ENCODE results near the gene SUGP2.

SUGP2 gene

DNA sequence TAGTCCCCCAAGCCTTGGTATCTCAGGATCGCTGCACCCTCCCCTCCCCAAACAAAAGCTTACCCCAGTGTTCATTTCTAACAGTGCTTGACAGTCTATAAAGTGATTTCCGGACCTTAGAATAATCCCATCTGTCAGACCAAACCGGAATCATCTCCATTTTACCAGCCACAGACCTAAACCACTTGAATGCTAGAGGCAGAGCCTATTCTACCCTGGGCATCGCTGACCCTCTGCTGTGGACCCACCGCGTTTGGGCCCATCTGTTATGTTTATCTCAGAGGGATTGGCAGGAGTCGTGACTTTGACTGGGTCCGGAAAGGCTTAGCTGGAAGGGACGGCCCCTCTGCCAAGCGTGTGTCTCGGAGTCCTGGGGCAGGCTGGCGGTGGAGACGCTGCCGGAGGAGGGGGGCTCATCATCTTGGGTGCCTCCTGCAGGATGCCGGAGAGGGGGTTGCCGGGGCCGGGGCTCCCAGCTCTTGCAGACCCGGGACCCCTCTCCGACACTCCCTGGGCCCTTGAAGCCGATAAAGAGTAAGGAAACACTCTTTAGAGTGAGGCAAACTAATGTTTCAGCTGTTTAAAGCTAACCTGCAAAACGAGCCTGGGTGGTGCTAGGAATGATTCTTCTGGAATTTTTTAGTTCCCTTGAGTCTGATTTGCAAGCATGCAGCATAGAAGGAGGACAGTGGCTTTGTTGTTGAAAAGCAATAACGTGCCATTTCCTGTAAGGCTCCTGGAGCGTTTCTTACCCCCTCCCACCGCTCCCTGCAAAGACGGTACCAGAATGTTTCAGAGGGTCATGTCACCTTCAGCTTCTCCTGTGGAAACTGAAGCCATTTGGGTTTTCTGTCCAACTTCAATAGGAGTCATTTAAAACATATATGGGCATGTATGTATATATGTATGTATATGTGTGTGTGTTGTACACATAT is 31.8 kb upstream of the SUGP2 start:
- Histone ChIP-seq H3K4me3 (ENCODE audit: low read length) (peak overlapping the region; percentile 77), H3K9ac (ENCODE audit: low read length) (peak overlapping the region; percentile 36), H3K27me3 (ENCODE audit: control insufficient read depth, insufficient read depth, low read length) (no peaks in the 10 kb centered on the region), H3K36me3 (ENCODE audit: control insufficient read depth, insufficient read depth, low read length) (no peaks in the 10 kb centered on the region), H3K4me1 (ENCODE audit: control insufficient read depth, insufficient read depth, low read length) (peaks cover 27% of the 10 kb centered on the region), H3K9me3 (ENCODE audit: control insufficient read depth, low read length) (no peaks in the 10 kb centered on the region)

GRCh38 chr19:19064098-19064722 is 30.9 kb upstream of the SUGP2 start:
- no peaks in the 10 kb centered on the region for H3K36me3 ChIP-seq (ENCODE audit: control insufficient read depth, insufficient read depth, low read length)
- peak overlapping the region; percentile 36 for H3K9ac ChIP-seq (ENCODE audit: low read length)
- H3K4me1 ChIP-seq (ENCODE audit: control insufficient read depth, insufficient read depth, low read length), result peaks cover 27% of the 10 kb centered on the region
- peak overlapping the region; percentile 77 for H3K4me3 ChIP-seq (ENCODE audit: low read length)
- H3K9me3 ChIP-seq (ENCODE audit: control insufficient read depth, low read length), result no peaks in the 10 kb centered on the region
- no peaks in the 10 kb centered on the region for H3K27me3 ChIP-seq (ENCODE audit: control insufficient read depth, insufficient read depth, low read length)

DNA sequence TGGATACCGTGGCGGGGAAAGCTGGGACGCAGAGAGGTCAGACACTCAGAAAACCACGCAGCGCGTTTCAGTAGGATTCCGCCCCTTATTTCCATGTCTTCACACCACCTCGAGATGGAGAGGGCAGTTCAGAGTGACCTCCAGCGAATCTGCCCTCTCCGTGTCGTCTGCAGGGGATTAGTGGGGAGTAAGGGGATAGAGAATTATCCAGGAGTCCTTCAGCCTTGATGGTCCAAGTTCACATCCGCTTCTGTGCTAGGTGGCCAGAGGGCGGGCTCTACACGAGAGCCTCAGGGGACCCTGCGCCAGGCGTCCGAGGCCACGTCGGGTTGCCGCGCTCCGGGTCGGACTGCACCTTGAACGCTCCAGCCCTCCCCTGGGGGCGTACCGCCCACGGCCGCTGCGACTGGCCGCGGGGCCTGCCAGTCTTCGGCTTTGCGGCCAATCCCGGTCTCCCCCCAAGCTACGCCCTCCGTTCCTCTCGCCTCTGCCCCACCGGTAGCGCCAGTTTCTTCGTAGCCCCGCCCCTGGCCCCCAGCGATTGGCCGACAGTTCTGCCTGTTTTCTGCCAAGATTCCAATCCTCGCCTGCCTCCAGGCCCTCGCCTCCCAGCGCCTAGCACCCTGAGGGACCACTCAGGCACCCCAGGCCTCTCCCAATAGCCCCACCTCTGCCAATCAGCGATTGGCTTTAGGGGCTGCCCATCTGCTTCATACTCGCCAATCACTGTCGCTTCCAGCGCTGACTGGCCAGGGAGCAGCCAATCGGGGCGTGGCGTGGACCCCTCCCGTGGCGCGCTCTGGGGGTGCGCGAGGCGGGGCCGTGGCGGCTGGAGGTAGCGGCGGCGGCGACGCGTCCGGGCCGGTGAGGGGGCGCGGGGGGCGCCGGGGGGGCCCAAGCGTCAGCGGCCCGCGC is 30.1 kb upstream of the SUGP2 start, which contains the start of gene SLC25A42:
SLC25A42 (plus strand) TSS at position 812 of the 915 bp plus-strand sequence. CDS start 32,131 bp downstream, outside the sequence.
- Histone ChIP-seq H3K9me3 (ENCODE audit: control insufficient read depth, low read length) (no peaks in the 10 kb centered on the region), H3K36me3 (ENCODE audit: control insufficient read depth, insufficient read depth, low read length) (no peaks in the 10 kb centered on the region), H3K27me3 (ENCODE audit: control insufficient read depth, insufficient read depth, low read length) (no peaks in the 10 kb centered on the region), H3K4me1 (ENCODE audit: control insufficient read depth, insufficient read depth, low read length) (peaks cover 27% of the 10 kb centered on the region), H3K4me3 (ENCODE audit: low read length) (peak within 1 kb of the TSS; percentile 77), H3K9ac (ENCODE audit: low read length) (peak within 1 kb of the TSS; percentile 36)

DNA sequence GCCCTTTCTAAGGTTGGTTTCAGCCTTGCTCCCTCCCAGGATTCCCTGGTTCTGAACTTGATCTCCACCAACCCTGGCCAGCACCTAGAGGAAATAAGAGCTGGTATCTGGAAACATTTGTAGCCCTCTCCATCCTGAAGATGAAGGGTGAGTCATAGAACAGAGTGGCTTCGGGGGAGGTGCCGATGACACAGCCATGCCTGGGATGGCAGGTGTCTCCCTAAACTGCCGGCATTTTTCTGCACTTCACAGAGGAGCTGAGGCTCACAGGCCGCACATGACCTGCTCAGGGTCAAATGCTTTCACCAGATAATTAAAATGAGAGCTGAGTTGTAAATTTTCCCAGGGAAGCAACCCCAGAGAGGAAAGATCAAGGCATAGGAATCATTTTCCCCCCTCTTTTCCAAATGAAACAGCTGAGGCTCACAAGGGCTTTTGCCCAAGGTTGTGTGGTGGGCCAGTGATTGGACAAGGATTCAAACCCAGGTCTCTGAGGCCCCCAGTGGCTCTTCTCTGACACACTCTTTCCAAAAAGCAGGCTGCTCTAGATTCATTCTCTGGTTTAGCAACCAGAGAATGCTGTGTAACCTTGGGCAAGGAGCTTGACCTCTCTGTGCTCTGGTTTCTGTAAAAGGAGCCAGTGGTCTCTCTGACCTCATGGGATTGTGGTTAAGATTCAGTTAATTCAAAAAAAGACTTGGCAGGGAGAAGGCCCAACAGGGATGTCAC is 29.3 kb upstream of the SUGP2 start:
- no peak overlapping the region for H3K4me3 ChIP-seq (ENCODE audit: low read length)
- peaks cover 27% of the 10 kb centered on the region for H3K4me1 ChIP-seq (ENCODE audit: control insufficient read depth, insufficient read depth, low read length)
- H3K27me3 ChIP-seq (ENCODE audit: control insufficient read depth, insufficient read depth, low read length), result no peaks in the 10 kb centered on the region
- H3K9me3 ChIP-seq (ENCODE audit: control insufficient read depth, low read length), result no peaks in the 10 kb centered on the region
- H3K36me3 ChIP-seq (ENCODE audit: control insufficient read depth, insufficient read depth, low read length), result no peaks in the 10 kb centered on the region
- peak overlapping the region; percentile 16 for H3K9ac ChIP-seq (ENCODE audit: low read length)

GRCh38 chr19:19061506-19061905 is 28.2 kb upstream of the SUGP2 start:
- Histone ChIP-seq H3K27me3 (ENCODE audit: control insufficient read depth, insufficient read depth, low read length) (no peaks in the 10 kb centered on the region), H3K36me3 (ENCODE audit: control insufficient read depth, insufficient read depth, low read length) (peaks cover 5% of the 10 kb centered on the region), H3K4me1 (ENCODE audit: control insufficient read depth, insufficient read depth, low read length) (peaks cover 27% of the 10 kb centered on the region), H3K4me3 (ENCODE audit: low read length) (no peak overlapping the region), H3K9me3 (ENCODE audit: control insufficient read depth, low read length) (no peaks in the 10 kb centered on the region), H3K9ac (ENCODE audit: low read length) (peak overlapping the region; percentile 6)

GRCh38 chr19:19059837-19060611 is 26.7 kb upstream of the SUGP2 start:
- H3K4me3 ChIP-seq (ENCODE audit: low read length), result no peak overlapping the region
- H3K4me1 ChIP-seq (ENCODE audit: control insufficient read depth, insufficient read depth, low read length), result peaks cover 23% of the 10 kb centered on the region
- H3K9me3 ChIP-seq (ENCODE audit: control insufficient read depth, low read length), result no peaks in the 10 kb centered on the region
- no peak overlapping the region for H3K9ac ChIP-seq (ENCODE audit: low read length)
- no peaks in the 10 kb centered on the region for H3K27me3 ChIP-seq (ENCODE audit: control insufficient read depth, insufficient read depth, low read length)
- H3K36me3 ChIP-seq (ENCODE audit: control insufficient read depth, insufficient read depth, low read length), result peaks cover 11% of the 10 kb centered on the region

- H3K9ac ChIP-seq (ENCODE audit: low read length), result no peak overlapping the region
- H3K4me1 ChIP-seq (ENCODE audit: control insufficient read depth, insufficient read depth, low read length), result peaks cover 15% of the 10 kb centered on the region
- H3K36me3 ChIP-seq (ENCODE audit: control insufficient read depth, insufficient read depth, low read length), result peaks cover 18% of the 10 kb centered on the region
- H3K27me3 ChIP-seq (ENCODE audit: control insufficient read depth, insufficient read depth, low read length), result no peaks in the 10 kb centered on the region
- H3K9me3 ChIP-seq (ENCODE audit: control insufficient read depth, low read length), result no peaks in the 10 kb centered on the region
- no peak overlapping the region for H3K4me3 ChIP-seq (ENCODE audit: low read length)
Measured at GRCh38 chr19:19059018-19059836, 25.9 kb upstream of the SUGP2 start.

DNA sequence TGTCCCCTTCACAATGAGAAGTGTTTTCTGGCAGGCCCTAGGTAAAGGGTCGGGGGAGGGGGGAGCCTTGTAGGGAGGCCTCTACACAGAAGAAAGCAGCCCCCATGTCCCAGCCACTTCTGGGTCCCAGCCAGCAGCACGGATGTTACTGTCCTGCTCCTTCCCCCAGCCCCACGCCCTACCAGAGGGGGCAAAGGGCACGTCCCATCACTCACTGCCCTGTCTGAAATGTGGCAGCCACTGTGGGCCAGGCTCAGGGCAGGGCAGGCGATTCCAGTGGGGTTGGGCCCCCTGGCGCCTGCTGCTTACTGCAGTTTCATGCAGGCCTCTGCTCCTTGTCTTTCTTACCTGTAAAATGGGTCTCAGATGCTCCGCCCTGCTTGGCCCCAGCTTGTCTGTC is 24.4 kb upstream of the SUGP2 start:
- no peak overlapping the region for H3K9ac ChIP-seq (ENCODE audit: low read length)
- H3K9me3 ChIP-seq (ENCODE audit: control insufficient read depth, low read length), result no peaks in the 10 kb centered on the region
- H3K4me1 ChIP-seq (ENCODE audit: control insufficient read depth, insufficient read depth, low read length), result peaks cover 9% of the 10 kb centered on the region
- no peak overlapping the region for H3K4me3 ChIP-seq (ENCODE audit: low read length)
- no peaks in the 10 kb centered on the region for H3K27me3 ChIP-seq (ENCODE audit: control insufficient read depth, insufficient read depth, low read length)
- peaks cover 18% of the 10 kb centered on the region for H3K36me3 ChIP-seq (ENCODE audit: control insufficient read depth, insufficient read depth, low read length)

DNA sequence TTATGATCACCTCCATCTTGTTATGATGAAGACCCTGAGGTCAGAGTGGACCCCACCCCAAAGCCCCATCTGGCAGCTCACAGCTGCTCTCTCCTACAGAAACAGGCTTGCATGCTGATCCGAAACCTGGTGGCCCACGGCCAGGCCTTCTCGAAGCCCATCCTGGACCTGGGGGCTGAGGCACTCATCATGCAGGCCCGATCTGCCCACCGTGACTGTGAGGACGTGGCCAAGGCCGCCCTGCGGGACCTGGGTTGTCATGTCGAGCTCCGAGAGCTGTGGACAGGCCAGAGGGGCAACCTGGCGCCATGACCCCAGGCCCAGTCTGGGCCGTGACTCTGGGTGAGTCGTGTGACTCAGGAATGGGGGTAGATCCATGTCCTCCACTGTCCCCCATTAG is 24.0 kb upstream of the SUGP2 start:
- Histone ChIP-seq H3K9me3 (ENCODE audit: control insufficient read depth, low read length) (no peaks in the 10 kb centered on the region), H3K4me1 (ENCODE audit: control insufficient read depth, insufficient read depth, low read length) (peaks cover 9% of the 10 kb centered on the region), H3K36me3 (ENCODE audit: control insufficient read depth, insufficient read depth, low read length) (peaks cover 18% of the 10 kb centered on the region), H3K9ac (ENCODE audit: low read length) (no peak overlapping the region), H3K27me3 (ENCODE audit: control insufficient read depth, insufficient read depth, low read length) (no peaks in the 10 kb centered on the region), H3K4me3 (ENCODE audit: low read length) (no peak overlapping the region)

GRCh38 chr19:19056636-19057275 is 23.4 kb upstream of the SUGP2 start:
- peaks cover 22% of the 10 kb centered on the region for H3K36me3 ChIP-seq (ENCODE audit: control insufficient read depth, insufficient read depth, low read length)
- no peaks in the 10 kb centered on the region for H3K9me3 ChIP-seq (ENCODE audit: control insufficient read depth, low read length)

More at GRCh38 chr19:19056636-19057275, 23.4 kb upstream of the SUGP2 start:
- Histone ChIP-seq H3K9ac (ENCODE audit: low read length) (no peak overlapping the region), H3K27me3 (ENCODE audit: control insufficient read depth, insufficient read depth, low read length) (no peaks in the 10 kb centered on the region), H3K4me3 (ENCODE audit: low read length) (no peak overlapping the region), H3K4me1 (ENCODE audit: control insufficient read depth, insufficient read depth, low read length) (peaks cover 5% of the 10 kb centered on the region)
